LHCN-M2 (cell line): ENCODE measurements around the gene NGB. TPM values are rescaled to one million over a fixed set of nuclear protein-coding genes. Genes with fewer than 3 reads are reported as not detected.

ENCODE experiments used
- DNase-seq: peaks from one replicate; pipeline ENCODE4 v3.0.0-alpha.2; 2012; ENCODE audit warnings: low read depth
- total RNA-seq: library from RNA; depleted of rRNA; stranded (reverse); fragments of >200 nt; gene quantifications from 2 replicates; pipeline ENCODE4 v1.2.3, GENCODE V29; 2014

NGB gene
- total RNA-seq, 1 experiment from 2014 or later: not detected

- DNase-seq: no peak
Observed at GRCh38 chr14:77265561-77266335, 5.3 kb downstream of the NGB start.

- no peak for DNase-seq
Observed at GRCh38 chr14:77265187-77265515, 5.9 kb downstream of the NGB start.

GRCh38 chr14:77264466-77265186 lies 6.4 kb downstream of the NGB start:
- no peak for DNase-seq

GRCh38 chr14:77260631-77261030 lies 10.4 kb downstream of the NGB start:
- no peak for DNase-seq

GRCh38 chr14:77260199-77260598 lies 10.8 kb downstream of the NGB start:
- no peak for DNase-seq

- DNase-seq: no peak
Observed at GRCh38 chr14:77259025-77259715, 11.8 kb downstream of the NGB start.

- DNase-seq: no peak
Observed at GRCh38 chr14:77258566-77258965, 12.4 kb downstream of the NGB start.

GRCh38 chr14:77257700-77258099 lies 13.3 kb downstream of the NGB start:
- DNase-seq: no peak

- no peak for DNase-seq
Observed at GRCh38 chr14:77256694-77257093, 14.3 kb downstream of the NGB start.

GRCh38 chr14:77253333-77254190 lies 17.4 kb downstream of the NGB start:
- no peak for DNase-seq

- no peak for DNase-seq
Observed at GRCh38 chr14:77251870-77252269, 19.1 kb downstream of the NGB start.

GRCh38 chr14:77250927-77251326 lies 20.1 kb downstream of the NGB start:
- no peak for DNase-seq

- no peak for DNase-seq
Observed at GRCh38 chr14:77249286-77249685, 21.7 kb downstream of the NGB start.

GRCh38 chr14:77248666-77249065 lies 22.3 kb downstream of the NGB start:
- no peak for DNase-seq

- DNase-seq: no peak
Observed at GRCh38 chr14:77246784-77247183, 24.2 kb downstream of the NGB start.

- no peak for DNase-seq
Observed at GRCh38 chr14:77245820-77246219, 25.2 kb downstream of the NGB start.

- DNase-seq: no peak
Observed at GRCh38 chr14:77243853-77244252, 27.2 kb downstream of the NGB start.

GRCh38 chr14:77242752-77243151 lies 28.3 kb downstream of the NGB start:
- no peak for DNase-seq

- DNase-seq: no peak
Observed at GRCh38 chr14:77241955-77242354, 29.1 kb downstream of the NGB start.

GRCh38 chr14:77240336-77240915 lies 30.6 kb downstream of the NGB start:
- no peak for DNase-seq

GRCh38 chr14:77239412-77239811 lies 31.6 kb downstream of the NGB start:
- DNase-seq: no peak
